CD1c-positive myeloid dendritic cell (primary cell): Measurements from ENCODE around the gene NDUFAF3.

ENCODE experiments used
- DNase-seq: peaks from one replicate; pipeline ENCODE4 v3.0.0-alpha.2; 2016; ENCODE audit errors: extremely low spot score

NDUFAF3 gene

GRCh38 chr3:49054344-49054862 lies 32.5 kb downstream of the NDUFAF3 start:
- DNase-seq = no peak

DNA sequence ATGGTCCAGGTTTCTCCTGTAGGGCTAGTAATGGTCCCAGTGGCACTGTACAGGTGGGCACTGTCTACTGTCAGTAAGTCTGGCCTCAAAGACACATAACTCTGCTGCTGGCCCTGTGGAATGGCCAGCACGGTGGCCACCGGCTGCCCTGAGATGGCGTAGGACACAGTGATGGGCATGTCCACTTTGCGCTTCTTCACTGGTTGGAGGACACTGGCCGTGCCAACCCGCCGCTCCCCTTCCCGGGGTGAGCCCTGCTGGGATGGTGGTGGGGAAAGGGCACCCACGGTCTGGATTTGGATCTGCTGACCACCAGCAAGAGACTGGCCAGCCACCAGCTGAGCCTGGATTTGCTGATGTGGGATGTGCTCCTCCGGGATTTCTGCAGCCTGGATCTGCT lies 35.3 kb downstream of the NDUFAF3 start:
- DNase-seq = no peak

GRCh38 chr3:49058011-49058410 lies 36.1 kb downstream of the NDUFAF3 start:
- DNase-seq = no peak
